Dermis microvascular lymphatic vessel endothelial cell (primary cell): ENCODE data around the gene MCTP2. TPM values are rescaled to one million over a fixed set of nuclear protein-coding genes. Genes with fewer than 3 reads are reported as not detected.
A peak's percentile ranks its signal among the peaks of the same experiment; 100 is the strongest.

Experiments used
- DNase-seq, 2 donors: peaks; one replicate each; pipeline versions ENCODE4 v3.0.0 to v3.0.0-alpha.2; 2010; ENCODE audit warnings: low read depth in 2 of 2
- total RNA-seq: library from RNA; depleted of rRNA; stranded (reverse); fragments of >200 nt; gene quantifications from 2 replicates; pipeline ENCODE4 v1.2.1, GENCODE V29; 2014

Gene MCTP2
- total RNA-seq, 1 donor from 2014 or later = 6.8 TPM

- no peak for DNase-seq
These were observed 65.4 kb downstream of the MCTP2 start for GRCh38 chr15:94296717-94297116.

- no peak for DNase-seq
These were observed 66.2 kb downstream of the MCTP2 start for GRCh38 chr15:94297558-94297957.

GRCh38 chr15:94298364-94298763, 67.0 kb downstream of the MCTP2 start:
- no peak for DNase-seq

GRCh38 chr15:94300612-94301011, 69.3 kb downstream of the MCTP2 start:
- no peak for DNase-seq

- no peak for DNase-seq
These were observed 73.8 kb downstream of the MCTP2 start for GRCh38 chr15:94305133-94305532.

GRCh38 chr15:94306700-94307650, 75.6 kb downstream of the MCTP2 start:
- no peak for DNase-seq

- no peak for DNase-seq
These were observed 81.6 kb downstream of the MCTP2 start for GRCh38 chr15:94312946-94313345.

GRCh38 chr15:94314639-94315038, 83.3 kb downstream of the MCTP2 start:
- DNase-seq = no peak

- DNase-seq = no peak
These were observed 85.8 kb downstream of the MCTP2 start for GRCh38 chr15:94317211-94317610.

GRCh38 chr15:94322141-94322540, 90.8 kb downstream of the MCTP2 start:
- no peak for DNase-seq

- no peak for DNase-seq
These were observed 91.7 kb downstream of the MCTP2 start for GRCh38 chr15:94323076-94323475.

- DNase-seq = peak; percentile 65 to 69
These were observed 92.9 kb downstream of the MCTP2 start for GRCh38 chr15:94324117-94324826.

- no peak for DNase-seq
These were observed 93.7 kb downstream of the MCTP2 start for GRCh38 chr15:94324835-94325767.

GRCh38 chr15:94327356-94327936, 96.1 kb downstream of the MCTP2 start:
- peak; percentile 55 to 59 for DNase-seq

GRCh38 chr15:94331731-94332130, 100.4 kb downstream of the MCTP2 start:
- DNase-seq = peak in 1 of 2 donors; percentile 14

GRCh38 chr15:94335616-94336015, 104.3 kb downstream of the MCTP2 start:
- DNase-seq = no peak

- DNase-seq = no peak
These were observed 105.6 kb downstream of the MCTP2 start for GRCh38 chr15:94336817-94337467.

GRCh38 chr15:94338243-94338846, 107.0 kb downstream of the MCTP2 start:
- DNase-seq = no peak

GRCh38 chr15:94346282-94346681, 114.9 kb downstream of the MCTP2 start:
- peak in 1 of 2 donors; percentile 9 for DNase-seq

- no peak for DNase-seq
These were observed 116.7 kb downstream of the MCTP2 start for GRCh38 chr15:94348084-94348483.
